ENCODE results near the gene ZNF283.

The ZNF283 gene

DNA sequence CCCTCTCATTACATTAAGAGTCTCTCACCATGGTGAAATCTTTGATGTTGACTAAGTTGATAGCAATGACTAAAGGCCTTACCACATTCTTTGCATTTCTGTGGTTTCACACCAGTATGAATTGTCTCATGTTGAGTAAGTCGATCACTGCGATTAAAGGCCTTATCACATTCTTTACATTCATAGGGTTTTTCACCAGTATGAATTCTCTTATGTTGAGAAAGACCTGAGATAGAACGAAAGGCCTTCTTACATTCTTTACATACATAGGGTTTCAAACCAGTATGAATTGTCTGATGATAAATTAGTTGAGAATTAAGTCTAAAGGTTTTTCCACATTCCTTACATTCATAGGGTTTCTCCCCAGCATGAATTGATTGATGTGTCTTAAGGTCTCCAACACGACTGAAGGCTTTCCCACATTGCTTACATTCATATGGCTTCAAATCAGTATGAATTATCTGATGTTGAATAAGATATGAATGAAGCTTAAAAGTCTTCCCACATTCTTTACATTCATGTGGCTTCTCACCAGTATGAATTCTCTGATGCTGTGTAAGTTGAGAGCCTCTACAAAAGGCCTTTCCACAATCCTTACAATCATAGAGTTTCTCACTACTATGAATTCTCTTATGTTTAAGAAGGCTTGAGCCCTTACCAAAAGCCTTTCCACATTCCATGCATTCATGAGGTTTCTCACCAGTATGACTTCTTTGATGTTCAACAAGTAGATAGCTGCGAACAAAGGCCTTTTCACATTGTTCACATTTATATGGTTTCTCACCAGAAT is 45.6 kb downstream of the ZNF283 start:
- no peak for DNase-seq

DNA sequence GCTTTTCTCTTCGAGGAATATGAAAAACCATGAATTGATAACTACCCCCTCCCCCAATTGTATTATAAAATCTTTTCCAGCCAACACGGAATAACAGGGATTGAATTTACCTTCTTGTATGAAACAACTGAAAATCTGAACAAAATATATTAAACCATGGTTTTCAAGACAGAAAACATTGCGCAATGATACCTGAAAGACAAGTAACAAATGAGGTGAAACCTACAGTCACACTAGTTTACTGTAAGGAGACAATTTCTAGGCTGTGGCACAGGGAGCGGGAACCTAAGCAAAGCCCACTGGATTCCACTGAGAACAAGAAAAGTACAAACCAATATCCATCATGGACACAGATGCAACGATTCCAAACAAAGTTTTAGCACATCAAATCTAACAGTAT is 53.4 kb downstream of the ZNF283 start:
- DNase-seq: no peak

DNA sequence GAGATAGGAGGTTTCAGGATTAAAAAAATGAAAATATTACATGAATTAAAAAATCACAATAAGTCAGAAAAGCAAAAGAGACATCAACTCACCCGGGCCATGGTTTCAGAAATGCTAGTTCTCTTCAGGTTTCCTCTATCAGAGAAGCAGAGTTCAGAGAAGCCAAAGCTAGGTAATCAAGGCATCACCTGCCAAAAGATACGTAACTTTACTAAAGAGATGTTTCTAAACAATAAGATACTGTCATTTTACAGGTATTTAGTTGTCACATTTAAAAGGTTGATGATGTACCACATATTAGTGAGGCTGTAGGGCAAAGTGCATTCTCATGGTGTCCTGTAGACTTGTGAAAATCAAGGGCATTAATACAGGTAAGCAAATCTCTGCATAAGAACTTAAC is 56.7 kb downstream of the ZNF283 start, which contains the start of gene ZNF404:
ZNF404 (minus strand) TSS at position 101 of the 400 bp plus-strand sequence.
- DNase-seq: no peak

DNA sequence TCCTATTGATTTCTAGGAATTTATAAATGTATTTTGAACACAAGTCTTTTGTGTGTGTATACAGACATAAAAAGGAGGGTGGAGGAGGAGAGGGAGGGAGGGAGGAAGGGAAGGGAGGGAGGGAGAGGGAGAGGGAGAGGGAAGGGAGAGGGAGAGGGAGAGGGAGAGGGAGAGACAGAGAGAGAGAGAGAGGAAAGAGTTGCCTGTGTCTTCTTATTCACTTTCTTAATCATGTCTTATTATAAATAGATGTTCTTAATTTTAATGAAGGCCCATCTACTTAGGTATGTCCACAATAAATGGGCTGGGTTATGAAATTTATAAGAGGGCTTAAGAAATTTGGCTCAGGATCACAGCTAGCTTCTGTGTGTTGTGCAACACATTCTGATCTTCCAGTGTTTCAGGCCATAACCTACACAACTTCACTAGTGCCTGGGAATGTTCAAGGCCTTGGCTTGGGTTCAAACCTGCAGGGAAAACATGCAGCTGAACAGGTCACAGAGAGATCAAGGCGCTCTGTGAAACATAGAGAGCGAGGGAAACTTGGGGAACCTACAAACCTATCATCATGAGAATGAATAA is 68.7 kb downstream of the ZNF283 start:
- no peak for DNase-seq

Measured in stimulated activated CD8-positive, alpha-beta memory T cell treated with anti-CD3 and anti-CD28 coated beads, Interleukin-4, amount 100 ng/mL, for 48 hours (primary cell).